Measurements from ENCODE around the gene RIPK4.

DNA sequence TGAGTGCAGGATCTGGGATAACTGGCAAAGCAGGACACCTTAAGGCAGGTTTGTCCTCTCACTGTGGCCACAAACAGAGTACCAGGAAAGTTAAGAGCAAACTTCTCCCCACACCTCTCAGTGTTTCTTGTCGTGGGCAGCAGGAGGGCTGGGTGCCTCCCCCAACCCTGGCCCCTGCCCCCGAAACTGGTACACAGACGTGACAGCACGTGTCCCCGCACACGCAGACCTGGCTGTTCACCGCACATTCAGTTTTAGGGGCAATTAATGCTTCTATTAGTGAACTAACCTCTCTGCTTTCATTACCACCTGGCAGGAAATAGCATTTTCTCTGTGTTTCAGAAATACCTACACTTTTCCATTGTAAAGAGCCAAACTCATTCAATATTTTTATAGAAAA lies 32.9 kb upstream of the RIPK4 start:
- no peak for TF ChIP-seq POLR2A (IDR thresholded peaks at IDR 0.05)
- TF ChIP-seq, protein P1, sequence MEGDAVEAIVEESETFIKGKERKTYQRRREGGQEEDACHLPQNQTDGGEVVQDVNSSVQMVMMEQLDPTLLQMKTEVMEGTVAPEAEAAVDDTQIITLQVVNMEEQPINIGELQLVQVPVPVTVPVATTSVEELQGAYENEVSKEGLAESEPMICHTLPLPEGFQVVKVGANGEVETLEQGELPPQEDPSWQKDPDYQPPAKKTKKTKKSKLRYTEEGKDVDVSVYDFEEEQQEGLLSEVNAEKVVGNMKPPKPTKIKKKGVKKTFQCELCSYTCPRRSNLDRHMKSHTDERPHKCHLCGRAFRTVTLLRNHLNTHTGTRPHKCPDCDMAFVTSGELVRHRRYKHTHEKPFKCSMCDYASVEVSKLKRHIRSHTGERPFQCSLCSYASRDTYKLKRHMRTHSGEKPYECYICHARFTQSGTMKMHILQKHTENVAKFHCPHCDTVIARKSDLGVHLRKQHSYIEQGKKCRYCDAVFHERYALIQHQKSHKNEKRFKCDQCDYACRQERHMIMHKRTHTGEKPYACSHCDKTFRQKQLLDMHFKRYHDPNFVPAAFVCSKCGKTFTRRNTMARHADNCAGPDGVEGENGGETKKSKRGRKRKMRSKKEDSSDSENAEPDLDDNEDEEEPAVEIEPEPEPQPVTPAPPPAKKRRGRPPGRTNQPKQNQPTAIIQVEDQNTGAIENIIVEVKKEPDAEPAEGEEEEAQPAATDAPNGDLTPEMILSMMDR (IDR thresholded peaks at IDR 0.05) = no peak
